CD14-positive monocyte (primary cell): ENCODE measurements around the gene RXFP2. TPM values are rescaled to one million over a fixed set of nuclear protein-coding genes. Genes with fewer than 3 reads are reported as not detected.

Source experiments
- DNase-seq, 3 donors: peaks; one replicate each; pipeline ENCODE4 v3.0.0-alpha.2; 2011 to 2022
- H2AFZ ChIP-seq: 2 replicates; pipeline ENCODE4 v1.6.0; 2012; ENCODE audit warnings: mild to moderate bottlenecking, low read depth, low read length, inconsistent platforms; ENCODE audit not compliant: insufficient read depth, poor library complexity, severe bottlenecking
- H3K27ac ChIP-seq, 2 donors: 1 replicate in 1 of 2; 2 replicates in 1 of 2; pipeline ENCODE4 v1.5.1; 2012 to 2013; ENCODE audit warnings: low read length in 2 of 2, control low read depth in 1 of 2, inconsistent platforms in 1 of 2, low read depth in 1 of 2, mild to moderate bottlenecking in 1 of 2
- H3K27me3 ChIP-seq, 2 donors: one replicate each; pipeline versions ENCODE4 v1.6.0 to v1.6.1; 2011 to 2013; ENCODE audit warnings: low read length in 2 of 2; ENCODE audit not compliant: control insufficient read depth in 2 of 2, insufficient read depth in 2 of 2
- H3K36me3 ChIP-seq, 2 donors: replicated peaks in 1 of 2; 1 replicate in 1 of 2; 2 replicates in 1 of 2; pipeline versions ENCODE4 v1.5.1 to v1.6.1; 2012 to 2013; ENCODE audit warnings: low read length in 2 of 2, control low read depth in 1 of 2, inconsistent platforms in 1 of 2, mild to moderate bottlenecking in 1 of 2; ENCODE audit not compliant: insufficient read depth in 2 of 2, control insufficient read depth in 1 of 2
- H3K4me1 ChIP-seq, 2 donors: 1 replicate in 1 of 2; 2 replicates in 1 of 2; pipeline versions ENCODE4 v1.5.1 to v1.6.1; 2012 to 2013; ENCODE audit warnings: low read length in 2 of 2, control low read depth in 1 of 2, inconsistent platforms in 1 of 2, mild to moderate bottlenecking in 1 of 2, moderate library complexity in 1 of 2; ENCODE audit not compliant: insufficient read depth in 2 of 2, control insufficient read depth in 1 of 2
- H3K4me2 ChIP-seq: replicated peaks from 2 replicates; pipeline ENCODE3; 2012; ENCODE audit warnings: low read length, moderate library complexity, mild to moderate bottlenecking; ENCODE audit not compliant: poor library complexity, severe bottlenecking; ENCODE audit errors: extremely low read depth
- H3K4me3 ChIP-seq, 3 experiments: fragments of 200-600 bp in 1 of 3; sonication (generic) in 1 of 3; replicated peaks in 1 of 3; 1 replicate in 2 of 3; 2 replicates in 1 of 3; pipeline ENCODE4 v1.5.1; 2011 to 2013; ENCODE audit warnings: low read length in 3 of 3, mild to moderate bottlenecking in 3 of 3, control low read depth in 2 of 3, low read depth in 2 of 3, inconsistent platforms in 1 of 3, moderate library complexity in 1 of 3
- H3K79me2 ChIP-seq: 2 replicates; pipeline ENCODE4 v1.6.0; 2012; ENCODE audit warnings: mild to moderate bottlenecking, control low read depth, inconsistent platforms, low read length, moderate library complexity; ENCODE audit not compliant: insufficient read depth
- H3K9ac ChIP-seq: 2 replicates; pipeline ENCODE4 v1.6.0; 2017; ENCODE audit warnings: low read length, mild to moderate bottlenecking; ENCODE audit not compliant: insufficient read depth, poor library complexity, severe bottlenecking
- H3K9me3 ChIP-seq, 2 donors: replicated peaks in 1 of 2; 1 replicate in 1 of 2; 2 replicates in 1 of 2; pipeline versions ENCODE4 v1.5.1 to v1.6.1; 2012 to 2013; ENCODE audit warnings: low read length in 2 of 2, control low read depth in 1 of 2; ENCODE audit not compliant: control insufficient read depth in 1 of 2, insufficient read depth in 1 of 2
- H4K20me1 ChIP-seq: 2 replicates; pipeline ENCODE4 v1.6.0; 2012; ENCODE audit warnings: mild to moderate bottlenecking, low read length, control low read depth, moderate library complexity; ENCODE audit not compliant: insufficient read depth
- H3K27ac Mint-ChIP-seq, 7 donors: one replicate each; pipeline ENCODE4 v1.8.0; 2020; ENCODE audit warnings: mild to moderate bottlenecking in 7 of 7, mixed read lengths in 7 of 7, moderate library complexity in 6 of 7, inconsistent platforms in 2 of 7
- H3K27me3 Mint-ChIP-seq, 3 donors: one replicate each; pipeline ENCODE4 v1.8.0; 2021 to 2022; ENCODE audit warnings: low read depth in 3 of 3, mild to moderate bottlenecking in 3 of 3, mixed read lengths in 3 of 3, moderate library complexity in 3 of 3, inconsistent platforms in 1 of 3
- H3K36me3 Mint-ChIP-seq, 2 donors: one replicate each; pipeline ENCODE4 v1.8.0; 2020; ENCODE audit warnings: mixed read lengths in 2 of 2, inconsistent platforms in 1 of 2, mild to moderate bottlenecking in 1 of 2
- H3K4me1 Mint-ChIP-seq: one replicate; pipeline ENCODE4 v1.8.0; 2020; ENCODE audit warnings: mild to moderate bottlenecking, mixed read lengths
- H3K4me3 Mint-ChIP-seq, 2 donors: one replicate each; pipeline ENCODE4 v1.8.0; 2020; ENCODE audit warnings: mild to moderate bottlenecking in 2 of 2, mixed read lengths in 2 of 2, moderate library complexity in 1 of 2
- H3K9me3 Mint-ChIP-seq, 7 donors: one replicate each; pipeline ENCODE4 v1.8.0; 2020 to 2022; ENCODE audit warnings: mixed read lengths in 7 of 7, mild to moderate bottlenecking in 6 of 7, moderate library complexity in 6 of 7, inconsistent platforms in 2 of 7
- CTCF ChIP-seq: fragments of 200-600 bp; IDR thresholded peaks from one replicate; pipeline ENCODE4 v1.8.0; 2022; ENCODE audit warnings: antibody characterized with exemption, mild to moderate bottlenecking
- WGBS: methylation state at CpG from one replicate; pipeline ENCODE4 v1.1.5; 2013; ENCODE audit warnings: missing lambda C conversion rate; ENCODE audit not compliant: insufficient coverage; 5-methylcytosine and 5-hydroxymethylcytosine counted together
- intact Hi-C, 2 donors: fragments of 100-400 bp; cut with micrococcal nuclease; formaldehyde crosslinking; loops; one replicate each; pipeline versions ENCODE4 v1.15.0 to v1.15.1; 2023
- polyA plus RNA-seq, 3 donors: library from polyadenylated mRNA; depleted of rRNA in 1 of 3; unstranded in 2 of 3; stranded (reverse) in 1 of 3; fragments of 300-500 nt in 2 of 3; fragments of >200 nt in 1 of 3; fragmentation: Illumina TruSeq in 2 of 3; gene quantifications; 1 replicate in 2 of 3; 2 replicates in 1 of 3; pipeline ENCODE4 v1.2.3, GENCODE V29; 2012 to 2021

Gene RXFP2
- polyA plus RNA-seq, 3 donors = 0.38 to 0.69 TPM; not detected in 1

DNA sequence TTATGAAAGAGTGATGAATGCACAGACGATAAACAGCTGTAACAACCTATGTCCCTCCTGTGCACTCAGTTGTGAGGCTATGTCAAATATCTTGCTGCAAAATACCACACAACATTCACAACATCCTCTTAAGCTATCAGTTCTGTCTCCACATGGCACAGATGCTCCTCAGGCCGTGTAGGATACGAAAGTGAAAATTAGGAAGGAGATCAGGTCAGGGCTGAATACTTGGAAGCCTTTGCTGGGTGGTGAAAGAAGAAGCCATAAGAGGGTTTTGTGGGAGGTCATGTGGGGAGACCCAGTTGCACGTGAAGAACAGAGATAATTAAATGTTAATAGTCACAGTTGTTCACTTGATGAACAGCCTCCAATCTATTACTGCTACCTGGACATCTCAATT is 58.9 kb downstream of the RXFP2 start:
- Histone ChIP-seq H3K27me3 (no peaks in the 10 kb centered on the region), H2AFZ (peak overlapping the region; percentile 51), H3K4me3 (peak overlapping the region in 1 of 3 experiments; percentile 45), H4K20me1 (no peaks in the 10 kb centered on the region), H3K36me3 (no peaks in the 10 kb centered on the region), H3K79me2 (peaks cover 69% of the 10 kb centered on the region), H3K4me1 (peaks cover 52 to 58% of the 10 kb centered on the region in 2 donors), H3K9me3 (no peaks in the 10 kb centered on the region), H3K27ac (peak overlapping the region; percentile 2 to 88), H3K9ac (no peak overlapping the region), H3K4me2 (peak overlapping the region; percentile 67)
- intact Hi-C loops = no loop called here
- WGBS = 0% methylated on average over 2 of the region's 4 CpGs
- Mint-ChIP-seq H3K27me3 (no peaks in the 10 kb centered on the region), H3K9me3 (peaks cover 0 to 1% (median 0%) of the 10 kb centered on the region in 7 donors), H3K27ac (peak overlapping the region; percentile 76 to 89 (median 85)), H3K4me1 (peaks cover 75% of the 10 kb centered on the region), H3K4me3 (peak overlapping the region; percentile 2 to 47), H3K36me3 (peaks cover 6 to 13% of the 10 kb centered on the region in 2 donors)
- no peak for TF ChIP-seq CTCF
- DNase-seq = peak; percentile 34 to 60 (median 45)

DNA sequence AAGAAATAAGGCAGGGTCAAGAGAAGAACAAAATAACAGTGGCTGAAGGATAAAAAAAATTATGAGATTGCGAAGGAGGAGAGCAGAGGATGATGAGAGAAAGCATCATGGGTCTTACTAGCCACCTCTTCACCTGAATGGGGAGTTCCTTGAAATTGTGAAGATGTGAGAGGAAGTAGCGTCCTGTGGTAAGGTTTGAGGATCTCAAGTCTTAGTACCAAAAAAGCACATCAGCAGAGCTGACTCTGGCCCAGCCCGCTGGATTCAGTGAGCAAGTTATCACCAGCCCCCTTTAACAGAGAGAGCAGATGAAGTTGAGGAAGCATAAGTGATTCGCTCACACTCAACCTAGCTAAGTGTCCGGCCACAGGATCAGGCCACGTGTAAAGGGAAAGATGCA is 61.8 kb downstream of the RXFP2 start:
- no peaks in the 10 kb centered on the region for H3K27me3 Mint-ChIP-seq
- Histone ChIP-seq H3K9ac (no peak overlapping the region), H3K79me2 (peaks cover 77% of the 10 kb centered on the region), H3K4me2 (no peak overlapping the region), H3K36me3 (no peaks in the 10 kb centered on the region), H3K27ac (peak overlapping the region in 1 of 2 donors; percentile 88), H2AFZ (no peak overlapping the region), H3K4me3 (no peak overlapping the region), H3K27me3 (no peaks in the 10 kb centered on the region), H3K4me1 (peaks cover 80 to 87% of the 10 kb centered on the region in 2 donors), H3K9me3 (no peaks in the 10 kb centered on the region), H4K20me1 (no peaks in the 10 kb centered on the region)
- no CpG with 5 or more reads among the region's 6 CpGs for WGBS
- no peak for TF ChIP-seq CTCF
- H3K27ac Mint-ChIP-seq = peak overlapping the region in 6 of 7 donors; percentile 32 to 90 (median 80)
- intact Hi-C loops = no loop called here
- H3K4me3 Mint-ChIP-seq = no peak overlapping the region
- DNase-seq = peak in 2 of 3 donors; percentile 23 to 30
- peaks cover 0 to 1% (median 0%) of the 10 kb centered on the region in 7 donors for H3K9me3 Mint-ChIP-seq
- peaks cover 90% of the 10 kb centered on the region for H3K4me1 Mint-ChIP-seq
- peaks cover 0 to 5% of the 10 kb centered on the region in 2 donors for H3K36me3 Mint-ChIP-seq
